Vagina (tissue), 2 donors: ENCODE results near the gene SCTR.

Experiments
- POLR2A ChIP-seq, 2 donors: fragments of 450-650 bp; IDR thresholded peaks; one replicate each; pipeline ENCODE4 v1.6.1; 2017; ENCODE audit warnings: antibody characterized with exemption in 2 of 2, mild to moderate bottlenecking in 2 of 2, moderate library complexity in 2 of 2
- POLR2AphosphoS5 ChIP-seq, 2 donors: sonication (generic); formaldehyde crosslinking; IDR thresholded peaks; one replicate each; pipeline ENCODE4 v1.9.0; 2017; ENCODE audit warnings: antibody characterized with exemption in 2 of 2, mild to moderate bottlenecking in 2 of 2, low read depth in 1 of 2; ENCODE audit not compliant: insufficient read depth in 1 of 2
- TF ChIP-seq, protein P1 (sequence below), 3 experiments: fragments of 450-650 bp in 2 of 3; fragments of 200-600 bp in 1 of 3; sonication (generic) in 1 of 3; IDR thresholded peaks; one replicate each; pipeline ENCODE4 v1.5.1; 2017 to 2019; ENCODE audit warnings: antibody characterized with exemption in 3 of 3, mild to moderate bottlenecking in 2 of 3, moderate library complexity in 2 of 3

- no peak for TF ChIP-seq POLR2AphosphoS5 (IDR thresholded peaks at IDR 0.05; ENCODE audit: insufficient read depth in 1 of 2, low read depth in 1 of 2)
- TF ChIP-seq POLR2A (IDR thresholded peaks at IDR 0.05): no peak
- TF ChIP-seq, protein P1, sequence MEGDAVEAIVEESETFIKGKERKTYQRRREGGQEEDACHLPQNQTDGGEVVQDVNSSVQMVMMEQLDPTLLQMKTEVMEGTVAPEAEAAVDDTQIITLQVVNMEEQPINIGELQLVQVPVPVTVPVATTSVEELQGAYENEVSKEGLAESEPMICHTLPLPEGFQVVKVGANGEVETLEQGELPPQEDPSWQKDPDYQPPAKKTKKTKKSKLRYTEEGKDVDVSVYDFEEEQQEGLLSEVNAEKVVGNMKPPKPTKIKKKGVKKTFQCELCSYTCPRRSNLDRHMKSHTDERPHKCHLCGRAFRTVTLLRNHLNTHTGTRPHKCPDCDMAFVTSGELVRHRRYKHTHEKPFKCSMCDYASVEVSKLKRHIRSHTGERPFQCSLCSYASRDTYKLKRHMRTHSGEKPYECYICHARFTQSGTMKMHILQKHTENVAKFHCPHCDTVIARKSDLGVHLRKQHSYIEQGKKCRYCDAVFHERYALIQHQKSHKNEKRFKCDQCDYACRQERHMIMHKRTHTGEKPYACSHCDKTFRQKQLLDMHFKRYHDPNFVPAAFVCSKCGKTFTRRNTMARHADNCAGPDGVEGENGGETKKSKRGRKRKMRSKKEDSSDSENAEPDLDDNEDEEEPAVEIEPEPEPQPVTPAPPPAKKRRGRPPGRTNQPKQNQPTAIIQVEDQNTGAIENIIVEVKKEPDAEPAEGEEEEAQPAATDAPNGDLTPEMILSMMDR (IDR thresholded peaks at IDR 0.05): no peak
These were observed 15.5 kb downstream of the SCTR start for GRCh38 chr2:119508756-119509155.
